GM18520 (cell line): ENCODE measurements around the gene SELENOW.
"Not testable (repeated sequence)": the region's sequence is repeated elsewhere in the genome, so short reads cannot be mapped to it uniquely, and the experiment has no call there.

Source experiments
- ATAC-seq: cut with Tn5 transposase; IDR thresholded peaks from one replicate; pipeline ENCODE4 v1.9.1; 2021; ENCODE audit not compliant: unreplicated experiment

The SELENOW gene

DNA sequence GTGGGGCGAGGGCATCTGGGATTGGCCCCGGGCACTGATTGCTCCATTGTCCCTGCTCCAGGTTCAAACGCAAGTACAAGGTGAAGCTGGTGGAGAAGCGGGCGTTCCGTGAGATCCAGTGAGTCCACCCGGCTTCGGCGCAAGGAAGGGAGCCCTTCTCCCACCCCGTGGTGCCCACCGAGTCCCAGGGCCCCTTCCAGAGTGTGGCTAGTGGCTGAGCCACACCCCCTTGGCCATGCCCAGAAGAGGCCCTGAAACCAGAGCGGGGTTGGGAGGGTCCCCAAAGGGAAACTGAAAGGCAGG lies 21.9 kb upstream of the SELENOW start:
- ATAC-seq: no peak

DNA sequence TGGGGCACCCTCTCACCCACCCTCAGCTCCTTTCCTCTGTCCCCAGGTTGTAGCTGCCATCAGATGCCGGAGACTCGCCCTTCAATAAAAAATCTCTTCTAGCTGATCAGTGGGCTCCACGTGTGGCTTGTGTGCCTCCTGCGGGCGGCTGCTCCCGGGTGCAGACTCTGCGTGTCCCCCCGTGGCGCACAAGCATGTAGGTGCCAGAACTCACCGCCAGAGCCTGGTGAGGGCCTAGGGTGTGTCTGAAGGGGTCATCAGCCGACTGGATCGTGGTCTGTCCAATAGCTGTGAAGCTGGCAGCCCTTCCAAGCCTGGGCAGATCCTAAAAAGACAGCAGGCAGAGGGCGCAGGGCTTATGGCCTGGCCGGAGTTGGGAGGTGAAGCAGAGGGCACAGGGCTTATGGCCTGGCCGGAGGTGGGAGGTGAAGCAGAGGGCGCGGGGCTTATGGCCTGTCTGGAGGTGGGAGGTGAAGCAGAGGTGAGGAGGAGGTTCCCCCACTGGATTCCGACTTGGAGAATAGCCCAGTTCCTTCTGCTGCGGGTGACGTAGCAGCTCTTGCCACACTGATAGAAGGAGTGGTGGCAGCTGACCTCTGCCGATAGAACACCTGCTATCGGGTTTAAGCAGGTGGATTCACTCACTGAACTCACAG lies 21.4 kb upstream of the SELENOW start:
- no peak for ATAC-seq

- ATAC-seq: no peak
Observed at GRCh38 chr19:47757617-47758442, 20.7 kb upstream of the SELENOW start.

- no peak for ATAC-seq
Observed at GRCh38 chr19:47758443-47758804, 20.1 kb upstream of the SELENOW start.

- ATAC-seq: no peak
Observed at GRCh38 chr19:47760632-47760999, 17.9 kb upstream of the SELENOW start.

DNA sequence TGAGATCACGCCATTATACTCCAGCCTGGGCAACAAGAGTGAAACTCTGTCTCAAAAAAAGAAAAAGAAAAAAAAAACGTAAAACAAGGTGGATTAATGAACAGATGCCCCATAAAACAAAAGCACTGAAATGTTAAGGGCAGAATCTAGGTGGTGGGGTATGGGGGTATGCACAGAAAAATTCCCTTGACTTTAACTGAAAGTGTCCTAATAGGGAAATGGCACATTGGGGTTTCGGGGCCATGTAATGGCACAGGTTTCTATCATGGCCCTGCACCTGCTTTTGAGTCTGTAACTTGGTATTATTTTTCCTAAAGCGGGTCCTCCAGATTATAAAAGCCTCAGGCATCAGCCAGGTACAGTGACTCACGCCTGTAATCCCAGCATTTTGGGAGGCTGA lies 16.9 kb upstream of the SELENOW start:
- no peak for ATAC-seq

GRCh38 chr19:47762151-47762550 lies 16.4 kb upstream of the SELENOW start:
- no peak for ATAC-seq

GRCh38 chr19:47762615-47763308 lies 15.7 kb upstream of the SELENOW start:
- ATAC-seq: no peak

DNA sequence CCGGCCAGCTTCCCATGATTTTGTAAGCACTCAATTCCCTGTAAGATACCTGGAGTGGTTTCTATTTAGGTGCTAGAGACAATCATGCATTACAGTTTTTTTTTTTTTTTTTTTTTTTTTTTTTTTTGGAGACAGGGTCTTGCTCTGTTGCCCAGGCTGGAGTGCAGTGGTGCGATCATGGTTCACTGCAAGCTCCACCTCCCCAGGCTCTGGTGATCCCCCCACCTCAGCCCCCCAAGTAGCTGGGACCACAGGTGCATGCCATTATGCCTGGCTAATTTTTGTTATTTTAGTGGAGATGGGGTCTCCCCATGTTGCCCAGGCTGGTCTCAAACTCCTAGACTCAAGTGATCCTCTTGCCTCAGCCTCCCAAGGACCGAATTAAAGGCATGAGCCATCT lies 13.8 kb upstream of the SELENOW start:
- not testable (repeated sequence) for ATAC-seq

DNA sequence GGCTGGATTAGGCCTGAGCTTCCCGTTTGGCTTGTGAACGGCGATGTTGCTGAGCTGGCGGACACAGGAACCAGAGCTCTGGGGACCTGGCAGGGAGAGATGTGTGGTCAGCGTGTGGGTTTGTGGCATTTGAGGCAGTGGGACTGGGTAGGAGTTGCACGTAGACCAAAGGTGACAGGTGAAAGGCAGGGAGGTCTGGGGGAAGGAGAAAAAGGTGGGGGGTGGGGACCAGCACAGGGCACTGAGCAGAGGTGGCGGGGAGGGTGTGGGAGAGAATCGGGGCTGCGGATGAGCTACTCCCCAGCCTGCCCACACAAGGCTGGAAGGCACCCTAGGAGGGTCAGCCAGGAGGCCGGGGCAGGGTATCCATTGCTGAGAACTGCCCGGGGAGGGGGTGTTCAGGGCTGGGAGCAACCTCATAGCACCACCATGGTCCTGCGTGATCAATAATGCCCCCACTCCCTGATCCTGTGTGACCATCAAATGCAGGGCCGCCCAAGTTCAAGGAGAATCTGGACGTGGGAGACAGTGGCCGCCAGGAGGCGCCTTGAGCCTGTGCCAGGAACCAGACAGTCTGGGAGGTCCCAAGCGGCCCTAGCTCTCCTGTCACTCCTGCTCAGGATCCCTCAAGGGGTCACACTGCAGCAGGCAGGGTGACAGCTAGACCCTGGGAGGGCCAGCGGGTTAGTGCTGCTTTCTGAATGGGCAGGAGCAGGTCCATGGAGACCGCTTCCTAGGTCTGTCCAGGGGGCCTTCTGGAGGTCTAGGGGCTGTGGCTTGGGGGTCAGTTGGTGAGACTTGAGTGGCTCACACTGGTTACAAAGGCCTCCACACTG lies 12.8 kb upstream of the SELENOW start:
- ATAC-seq: no peak

DNA sequence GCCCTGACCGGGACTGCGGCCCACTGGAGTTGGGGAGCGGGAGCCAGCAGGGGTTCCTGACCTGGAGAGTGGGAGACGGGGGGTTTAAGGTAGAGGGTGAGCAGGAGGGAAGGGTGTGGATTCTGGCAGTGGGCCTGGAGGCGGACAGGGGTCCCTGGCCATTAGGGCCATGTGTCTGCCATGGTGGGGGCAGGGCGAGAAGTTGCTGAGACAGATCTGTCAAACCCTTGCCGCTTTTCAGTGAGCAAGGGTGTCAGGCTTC lies 12.2 kb upstream of the SELENOW start:
- no peak for ATAC-seq

DNA sequence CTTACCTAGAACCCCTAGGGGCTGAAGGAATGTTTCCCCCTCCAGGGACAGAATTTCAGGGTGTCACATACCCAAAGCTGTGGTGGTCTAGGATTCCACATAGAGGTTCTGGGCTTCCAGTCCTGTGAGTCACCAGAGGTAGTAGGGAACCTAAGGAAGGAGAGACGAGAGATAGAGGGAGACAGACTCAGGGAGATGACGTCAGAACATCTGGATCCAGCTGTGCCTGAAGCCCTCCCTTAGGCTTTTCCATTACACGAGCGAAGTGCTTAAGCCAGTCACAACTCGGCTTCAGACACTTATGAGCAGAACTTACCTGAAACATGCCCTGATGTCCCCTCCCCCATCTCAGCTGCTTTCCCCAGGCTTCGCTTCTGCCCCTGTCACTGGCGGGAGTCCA lies 11.8 kb upstream of the SELENOW start:
- ATAC-seq: no peak

- ATAC-seq: no peak
Observed at GRCh38 chr19:47767349-47767748, 11.2 kb upstream of the SELENOW start.

GRCh38 chr19:47768604-47769003 lies 9.9 kb upstream of the SELENOW start:
- no peak for ATAC-seq

DNA sequence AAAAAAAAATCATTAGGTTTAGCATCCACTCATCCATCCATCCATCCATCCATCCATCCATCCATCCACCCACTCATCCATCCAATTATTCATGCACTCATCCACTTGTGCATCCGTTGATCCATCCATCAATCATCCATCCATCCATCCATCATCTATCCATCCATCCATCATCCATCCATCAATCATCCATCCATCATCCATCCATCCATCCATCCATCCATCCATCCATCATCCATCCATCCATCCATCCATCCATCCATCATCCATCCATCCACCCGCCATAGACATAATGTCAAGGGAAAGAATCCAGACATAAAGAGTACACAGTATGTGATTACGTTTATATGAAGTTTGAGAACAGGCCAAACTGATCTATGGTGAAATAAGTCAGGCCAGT lies 9.0 kb upstream of the SELENOW start:
- ATAC-seq: no peak

DNA sequence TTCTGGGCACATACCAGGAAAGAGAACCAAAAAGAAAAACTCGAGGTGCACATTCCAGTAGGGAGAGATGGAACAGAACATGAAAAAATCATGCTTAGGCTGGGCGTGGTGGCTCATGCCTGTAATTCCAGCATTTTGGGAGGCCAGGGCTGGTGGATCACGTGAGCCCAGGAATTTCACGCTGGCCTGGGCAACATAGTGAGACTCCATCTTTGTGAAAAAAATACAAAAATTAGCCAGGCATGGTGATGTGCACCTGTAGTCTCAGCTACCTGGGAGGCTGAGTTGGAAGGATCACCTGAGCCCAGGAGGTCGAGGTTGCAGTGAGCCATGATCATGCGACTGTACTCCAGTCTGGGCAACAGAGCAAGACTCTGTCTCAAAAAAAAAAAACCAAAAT lies 7.2 kb upstream of the SELENOW start:
- not testable (repeated sequence) for ATAC-seq

DNA sequence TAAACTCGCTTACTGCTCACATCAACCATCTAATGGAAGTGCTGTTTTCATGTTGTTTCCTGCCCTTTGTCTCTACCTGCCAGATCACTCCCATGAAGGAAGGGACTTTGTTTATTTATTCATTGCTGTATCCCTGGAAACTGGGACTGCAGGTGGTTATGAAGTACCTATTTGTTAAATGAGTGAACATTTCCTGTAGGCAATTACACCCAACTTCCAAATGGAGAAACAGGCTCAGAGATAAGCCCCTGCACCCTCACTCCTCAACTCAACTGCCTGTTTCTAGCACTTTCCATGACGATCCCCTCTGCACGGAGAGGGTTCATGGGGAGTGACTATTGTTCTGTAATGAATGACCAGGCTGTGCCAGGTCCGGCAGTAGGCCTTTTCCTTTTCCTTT lies 1.9 kb upstream of the SELENOW start:
- ATAC-seq: no peak

- ATAC-seq: not testable (repeated sequence)
Observed at GRCh38 chr19:47777245-47778048, 1.1 kb upstream of the SELENOW start.

- ATAC-seq: no peak
Observed at GRCh38 chr19:47778954-47779351, 450 bp downstream of the SELENOW start.

GRCh38 chr19:47779524-47780214 lies 1.2 kb downstream of the SELENOW start:
- ATAC-seq: no peak
